GM12878 (cell line): Measurements from ENCODE around the gene LRP8.

Experiments used
- ATF7 ChIP-seq: fragments of 450-650 bp; IDR thresholded peaks from 2 replicates; pipeline ENCODE4 v1.6.1; 2016; ENCODE audit warnings: low read depth, mild to moderate bottlenecking
- CTCF ChIP-seq, 3 experiments: IDR thresholded peaks in 2 of 3; conservative IDR thresholded peaks in 1 of 3; 2 replicates each; pipeline ENCODE4 v1.5.1; 2011; ENCODE audit warnings: low read depth in 3 of 3, low read length in 3 of 3, mild to moderate bottlenecking in 3 of 3, control low read depth in 2 of 3, moderate library complexity in 2 of 3, inconsistent platforms in 1 of 3, mixed read lengths in 1 of 3; ENCODE audit not compliant: control insufficient read depth in 2 of 3, insufficient read depth in 1 of 3; ENCODE audit errors: extremely low read depth in 1 of 3
- EZH2 ChIP-seq: IDR thresholded peaks from 2 replicates; pipeline ENCODE4 v1.6.1; 2012; ENCODE audit warnings: low read depth, mild to moderate bottlenecking, control low read depth, inconsistent platforms, low read length, borderline replicate concordance; ENCODE audit not compliant: control insufficient read depth
- JUND ChIP-seq: IDR thresholded peaks from 2 replicates; pipeline ENCODE4 v1.6.1; 2012; ENCODE audit warnings: low read depth, mild to moderate bottlenecking, low read length, improper control_type of control experiment, moderate library complexity
- NR2C2 ChIP-seq: IDR thresholded peaks from 2 replicates; pipeline ENCODE4 v1.6.1; 2011; ENCODE audit warnings: borderline replicate concordance, low read depth; ENCODE audit not compliant: control insufficient read depth, insufficient read length
- POLR2AphosphoS5 ChIP-seq: IDR thresholded peaks from 2 replicates; pipeline ENCODE4 v1.6.1; 2011; ENCODE audit warnings: mild to moderate bottlenecking, low read length, inconsistent platforms
- TBL1XR1 ChIP-seq: IDR thresholded peaks from 2 replicates; pipeline ENCODE4 v1.6.1; 2012; ENCODE audit warnings: low read depth, low read length, improper control_type of control experiment
- TCF3 ChIP-seq: IDR thresholded peaks from 2 replicates; pipeline ENCODE4 v1.6.1; 2012; ENCODE audit warnings: low read depth, mild to moderate bottlenecking, low read length, borderline replicate concordance; ENCODE audit not compliant: insufficient read depth
- ZBED1 ChIP-seq: IDR thresholded peaks from 2 replicates; pipeline ENCODE4 v1.6.1; 2016; ENCODE audit warnings: borderline replicate concordance

- TF ChIP-seq POLR2AphosphoS5 = no peak
- TF ChIP-seq NR2C2 = no peak
- TF ChIP-seq CTCF (IDR thresholded peaks at IDR 0.05 in 2 of 3, conservative IDR thresholded peaks at IDR 0.05 in 1 of 3; ENCODE audit: control insufficient read depth in 2 of 3, extremely low read depth in 1 of 3, insufficient read depth in 1 of 3, low read depth in 3 of 3, low read length in 3 of 3) = no peak
- TF ChIP-seq EZH2 = no peak
- no peak for TF ChIP-seq ZBED1
- TF ChIP-seq TBL1XR1 = no peak
- no peak for TF ChIP-seq TCF3
- TF ChIP-seq ATF7 = no peak
- no peak for TF ChIP-seq JUND
These were observed 29.7 kb downstream of the LRP8 start for GRCh38 chr1:53298045-53298637.
